Left hindlimb (tissue), 1 donor: ENCODE results near the gene B3GNT4.
"Not testable (repeated sequence)": the region's sequence is repeated elsewhere in the genome, so short reads cannot be mapped to it uniquely, and the experiment has no call there.

Experiments
- DNase-seq: peaks from one replicate; pipeline ENCODE4 v3.0.0-alpha.2; 2018

Gene B3GNT4

DNA sequence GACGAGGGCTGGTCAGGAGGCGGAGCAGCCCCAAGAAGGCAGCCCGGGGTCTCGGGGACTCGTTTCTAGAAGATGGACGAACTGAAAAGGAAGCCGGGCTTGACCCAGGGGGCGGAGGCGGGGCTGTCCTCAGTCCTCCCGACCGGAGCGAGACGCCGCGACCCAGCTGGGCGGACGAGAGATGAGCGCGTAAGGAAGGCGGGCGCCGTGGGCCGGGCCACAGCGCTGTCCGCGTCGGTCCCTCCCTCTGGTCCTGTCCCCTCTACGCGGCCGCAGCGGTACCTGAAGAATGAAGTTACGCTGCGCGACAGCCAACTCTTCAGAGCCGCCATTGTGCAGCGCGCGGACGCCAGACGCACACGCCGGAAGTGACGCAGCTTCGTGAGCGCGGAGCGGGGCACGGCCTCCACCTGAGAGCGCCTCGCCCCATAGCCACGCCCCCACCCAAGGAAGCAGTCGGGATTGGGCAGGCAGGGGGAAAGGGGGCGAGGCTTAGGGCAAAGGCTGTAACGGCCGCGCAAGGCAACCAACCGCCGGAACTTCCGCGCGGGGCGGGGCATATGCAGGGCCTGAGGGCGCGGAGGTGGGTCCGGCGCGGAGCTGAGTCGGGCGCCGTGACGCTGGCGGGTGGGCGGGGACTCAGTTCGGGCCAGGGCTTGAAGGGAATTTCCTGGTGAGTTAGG lies 22.3 kb downstream of the B3GNT4 start, which contains the start of gene DIABLO:
TSS of gene DIABLO (minus strand) at position 370 of the 683 bp plus-strand sequence. CDS start at position 332, 38 bp downstream.
- DNase-seq: peak; percentile 100

DNA sequence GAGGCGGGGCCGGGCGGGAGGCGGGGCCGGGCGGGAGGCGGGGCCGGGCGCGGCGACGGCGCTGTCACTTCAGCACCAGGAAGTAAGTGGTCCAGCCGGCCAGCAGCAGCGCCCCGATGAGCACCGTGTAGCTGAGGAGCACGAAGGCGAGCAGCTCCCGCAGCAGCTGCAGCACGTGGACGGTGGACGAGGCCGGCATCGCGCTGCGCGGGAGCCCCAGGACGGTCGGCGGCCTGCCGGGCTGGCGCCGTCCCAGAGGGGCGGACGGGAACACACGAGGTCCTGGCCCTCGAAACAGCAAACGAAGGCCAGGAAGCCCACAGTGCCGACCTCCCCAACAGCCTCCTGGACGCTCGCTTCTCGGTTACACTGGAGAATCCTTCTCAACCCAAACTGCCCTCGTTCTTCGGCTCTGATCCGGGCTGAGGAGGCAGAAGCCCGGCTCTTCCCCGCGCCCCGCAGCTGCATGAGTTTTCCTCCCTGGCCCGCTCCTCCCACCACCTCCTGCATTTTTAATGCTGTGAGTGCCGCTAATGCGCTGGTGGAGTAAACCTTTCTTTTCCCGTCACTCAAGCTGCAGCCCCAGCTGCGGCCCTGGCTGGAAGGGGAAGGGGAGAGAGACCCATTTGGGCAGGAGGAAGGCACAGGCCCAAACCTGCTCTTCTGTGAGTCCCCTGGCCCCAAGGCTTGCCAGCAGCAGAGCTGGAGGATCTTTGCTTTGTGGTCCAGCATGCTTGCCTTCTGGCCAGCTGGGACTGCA lies 23.0 kb downstream of the B3GNT4 start:
- no peak for DNase-seq

DNA sequence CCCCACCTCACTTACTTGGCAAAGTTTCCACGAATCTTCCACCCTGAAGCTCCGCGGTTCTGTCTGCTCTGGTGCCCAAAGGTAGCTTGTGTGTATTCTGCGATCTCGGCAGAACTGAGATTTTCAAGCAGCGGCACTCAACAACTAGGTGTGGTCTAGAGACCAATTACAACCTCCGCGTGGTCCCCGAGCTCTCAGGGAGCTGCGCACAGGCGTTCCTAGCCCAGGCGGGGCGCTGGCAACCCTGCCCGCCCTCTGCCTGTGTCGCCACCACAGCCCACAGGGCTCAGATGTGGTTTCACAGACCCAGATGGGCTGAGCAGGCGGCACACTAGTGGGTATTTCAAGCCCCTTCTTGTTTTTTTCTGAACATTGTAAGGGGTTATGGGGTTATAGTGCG lies 23.8 kb downstream of the B3GNT4 start:
- no peak for DNase-seq

DNA sequence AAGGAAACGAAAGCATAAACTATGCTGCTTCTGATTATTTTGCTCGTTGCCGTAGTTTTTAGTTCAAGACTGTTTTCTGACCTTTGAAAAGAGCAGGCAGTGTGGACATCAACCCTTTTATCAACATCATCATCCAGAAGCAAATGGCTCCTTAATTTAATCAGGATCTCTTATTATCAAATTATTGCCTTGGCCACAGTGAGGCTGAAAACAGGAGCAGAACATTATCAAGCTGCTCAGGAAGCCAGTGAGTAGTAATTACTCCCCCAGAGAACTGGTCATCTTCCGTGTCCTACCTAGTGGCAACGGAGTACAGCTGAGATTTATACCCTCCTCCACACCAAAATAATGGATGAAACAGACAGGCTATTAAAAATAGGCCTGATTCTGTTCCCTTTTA lies 24.6 kb downstream of the B3GNT4 start:
- DNase-seq: no peak

DNA sequence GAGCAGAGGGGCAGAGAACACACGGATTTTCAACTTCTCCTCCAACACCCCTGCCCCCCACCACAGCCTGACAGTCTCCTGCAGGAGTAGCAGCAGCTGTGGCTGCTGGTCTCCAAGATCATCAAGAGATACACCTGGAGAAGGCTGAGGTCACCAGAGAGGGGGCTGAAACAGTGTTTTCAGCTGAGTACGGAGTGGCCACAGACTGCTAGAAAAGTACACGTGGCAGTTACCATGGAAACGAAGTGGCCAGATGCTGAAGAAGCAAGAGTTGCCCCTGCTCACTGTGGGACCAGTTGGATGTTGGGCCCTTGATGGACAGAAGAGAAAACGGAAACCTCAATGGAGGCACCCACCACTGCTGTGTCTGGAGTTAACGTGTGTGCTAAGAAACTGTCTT lies 27.3 kb downstream of the B3GNT4 start:
- DNase-seq: no peak

DNA sequence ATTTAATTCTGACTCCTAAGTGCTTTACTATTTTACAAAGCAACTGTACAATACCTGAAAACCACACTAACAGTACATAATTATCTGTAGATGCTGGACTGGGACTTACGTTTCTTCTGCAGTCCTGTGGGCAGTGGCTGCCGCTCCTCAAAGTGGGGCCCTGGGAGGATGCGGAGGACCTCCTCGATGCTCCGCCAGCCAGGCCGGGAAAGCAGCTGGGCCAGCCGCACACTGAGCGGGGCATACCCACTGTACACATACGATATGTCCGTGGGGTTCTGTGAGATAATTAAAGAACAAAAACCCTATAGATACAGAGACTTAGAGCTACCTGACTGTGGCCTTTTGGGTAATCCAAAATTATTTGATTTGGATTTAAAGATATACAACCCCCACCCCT lies 29.2 kb downstream of the B3GNT4 start:
- no peak for DNase-seq

DNA sequence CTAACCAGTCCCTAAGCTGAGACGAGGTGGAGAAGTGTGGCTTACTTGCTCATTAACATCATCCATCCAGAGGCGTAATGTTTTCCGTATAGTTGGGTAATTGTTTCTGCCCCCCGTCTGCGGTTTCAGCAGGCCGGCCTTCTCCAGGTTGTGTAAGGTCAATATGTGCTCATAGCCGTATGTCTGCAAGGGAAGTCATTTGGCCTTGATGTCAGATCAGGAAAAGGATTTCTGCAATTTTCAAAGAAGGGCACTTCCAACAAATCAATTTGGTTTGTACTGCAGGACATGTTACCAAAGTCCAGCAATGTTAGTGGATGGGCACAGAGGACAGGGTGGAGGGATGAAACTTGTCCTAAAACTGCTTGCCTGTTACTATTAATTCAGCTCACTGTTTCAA lies 32.2 kb downstream of the B3GNT4 start:
- DNase-seq: no peak

DNA sequence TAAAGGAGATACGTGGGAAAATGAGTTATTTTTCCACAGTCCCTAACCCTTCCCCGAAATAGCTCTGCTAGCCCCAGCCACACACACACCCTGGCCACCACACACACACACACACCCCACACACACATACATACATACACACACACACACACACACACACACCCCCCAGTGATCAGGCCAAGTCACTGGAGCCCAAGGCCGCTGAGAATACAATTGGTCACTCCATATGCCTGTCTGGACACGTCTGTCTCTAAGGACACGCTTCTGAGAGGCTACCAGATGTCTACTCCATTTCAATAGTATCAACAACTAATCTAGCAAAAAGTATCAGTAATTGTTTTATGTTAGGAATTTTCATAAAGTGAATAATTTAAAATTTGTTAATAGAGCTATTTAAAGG lies 35.4 kb downstream of the B3GNT4 start:
- DNase-seq: no peak

DNA sequence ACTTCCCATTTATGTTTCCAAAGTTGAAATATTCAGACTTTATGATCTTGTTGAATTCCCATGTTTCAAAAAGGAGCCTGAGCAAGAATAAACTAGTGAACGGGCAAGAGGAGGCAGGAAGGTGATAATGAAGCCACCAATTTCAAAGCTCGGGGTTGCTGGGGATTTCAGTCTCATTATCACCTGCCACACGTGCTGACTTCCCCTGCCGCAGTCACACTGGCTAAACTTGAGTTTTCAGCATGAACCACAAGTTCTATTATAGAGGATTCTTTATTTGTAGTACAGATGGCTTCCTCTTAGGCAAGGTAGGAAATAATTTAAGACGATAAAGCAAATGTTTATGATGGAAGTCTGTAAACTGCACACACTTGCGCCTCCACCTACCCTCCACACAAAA lies 40.5 kb downstream of the B3GNT4 start:
- DNase-seq: no peak

DNA sequence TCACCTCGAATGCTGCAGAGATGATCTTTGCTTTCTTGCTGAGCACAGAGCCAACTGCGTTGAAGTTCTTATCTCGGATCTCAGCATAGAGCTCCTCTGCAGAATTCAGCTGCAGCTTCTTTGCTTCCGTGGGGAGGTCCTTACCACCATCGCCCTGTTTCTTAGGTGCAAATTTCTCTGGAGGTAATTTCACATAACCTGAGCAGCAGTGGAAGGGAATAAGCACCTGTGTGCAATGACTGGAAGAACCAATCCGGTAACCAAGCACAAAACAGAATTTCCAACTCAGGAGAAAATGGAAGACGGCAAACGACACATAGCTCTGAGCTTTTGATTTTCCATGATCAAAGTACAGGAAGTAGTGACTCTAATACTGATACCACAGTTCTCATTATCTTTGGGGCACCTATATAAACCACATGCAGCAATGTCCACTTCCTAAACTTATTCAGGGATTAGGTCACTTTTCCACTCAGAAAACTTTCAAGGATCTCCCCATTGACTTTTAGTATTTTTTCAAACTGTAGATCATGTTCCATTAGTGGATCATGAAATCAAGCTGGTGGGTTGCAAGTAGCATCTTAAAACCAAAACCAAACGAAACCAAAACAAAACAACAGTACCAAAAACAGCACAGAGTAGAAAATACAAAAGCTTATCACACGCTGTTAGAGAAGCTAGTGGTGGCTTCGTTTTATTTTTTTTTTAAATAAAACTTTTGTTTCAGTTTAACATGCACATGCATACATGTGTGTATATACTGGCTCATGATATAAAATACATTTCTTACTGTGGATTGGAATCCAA lies 41.3 kb downstream of the B3GNT4 start:
- no peak for DNase-seq

DNA sequence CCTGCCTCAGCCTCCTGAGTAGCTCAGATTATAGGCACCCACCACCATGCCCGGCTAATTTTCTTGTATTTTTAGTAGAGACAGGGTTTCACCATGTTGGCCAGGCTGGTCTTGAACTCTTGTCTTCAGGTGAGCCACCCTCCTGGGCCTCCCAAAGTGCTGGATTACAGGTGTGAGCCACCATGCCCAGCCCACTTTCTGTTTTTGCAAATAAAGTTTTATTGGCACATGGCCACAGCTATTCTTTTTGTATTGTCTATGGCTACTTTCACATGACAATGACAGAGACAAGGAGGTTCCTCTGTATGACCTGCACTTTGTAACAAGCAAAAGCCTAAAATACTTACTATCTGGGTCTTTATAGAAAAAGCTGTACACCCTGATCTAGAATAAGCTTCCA lies 42.0 kb downstream of the B3GNT4 start:
- no peak for DNase-seq

DNA sequence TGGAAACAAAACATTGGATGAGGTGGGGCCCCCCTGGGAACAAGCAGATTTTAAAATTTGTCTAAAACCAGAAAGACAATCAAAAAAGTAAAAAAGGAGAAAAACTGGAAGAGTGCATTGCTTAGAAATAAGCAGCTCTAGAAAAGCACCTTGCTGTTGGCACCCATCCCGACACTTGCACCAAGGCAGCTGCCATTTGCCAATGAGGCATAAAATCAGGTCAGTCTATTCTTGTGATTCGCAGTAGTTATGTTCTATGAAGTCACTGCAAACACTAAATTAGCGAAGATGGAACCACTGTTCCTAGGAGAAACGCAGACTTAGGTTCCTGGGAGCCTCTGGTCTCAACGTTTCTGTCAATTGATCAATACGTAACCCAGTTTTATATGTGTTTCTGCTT lies 46.5 kb downstream of the B3GNT4 start:
- DNase-seq: no peak

DNA sequence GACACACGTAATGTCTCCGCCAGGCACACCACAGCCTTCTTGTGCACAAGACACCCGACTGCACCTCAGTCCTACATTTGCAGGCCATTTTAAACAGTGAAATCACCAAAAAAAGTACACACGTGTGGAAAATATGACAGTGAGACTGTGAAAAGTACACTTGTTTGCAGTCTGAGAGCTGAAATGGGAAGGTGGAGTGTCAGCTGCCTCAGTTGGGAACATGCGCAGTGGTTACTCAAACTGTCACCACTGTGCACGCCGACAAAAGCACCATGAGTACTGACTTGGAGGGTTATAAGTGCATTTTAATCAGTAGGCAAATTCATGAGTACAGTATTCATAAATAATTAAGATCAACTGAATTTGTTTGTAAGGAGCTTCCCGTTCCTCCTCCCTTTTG lies 47.0 kb downstream of the B3GNT4 start:
- no peak for DNase-seq

DNA sequence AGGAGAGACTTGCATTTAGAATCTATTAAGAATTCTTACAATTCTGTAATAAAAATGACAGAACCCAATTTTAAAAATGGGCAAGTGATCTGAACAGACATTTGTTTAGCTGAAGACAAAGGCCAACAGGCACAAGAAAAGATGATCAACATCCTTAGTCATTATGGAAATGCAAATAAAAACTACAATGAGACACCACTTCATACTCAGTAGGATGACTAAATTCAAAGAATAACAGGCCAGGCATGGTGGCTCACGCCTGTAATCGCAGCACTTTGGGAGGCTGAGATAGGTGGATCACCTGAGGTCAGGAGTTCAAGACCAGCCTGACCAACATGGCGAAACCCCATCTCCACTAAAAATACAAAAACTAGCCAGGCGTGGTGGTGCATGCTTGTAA lies 55.0 kb downstream of the B3GNT4 start:
- not testable (repeated sequence) for DNase-seq
